ENCODE results near the gene ZNF814. TPM values are rescaled to one million over a fixed set of nuclear protein-coding genes. Genes with fewer than 3 reads are reported as not detected.

The ZNF814 gene
- total RNA-seq, 1 experiment from 2014 or later: 44.3 TPM

- no peak overlapping the region for H3K4me3 ChIP-seq (ENCODE audit: low read depth, low read length, poor library complexity, severe bottlenecking)
- H3K27ac ChIP-seq (ENCODE audit: low read depth, low read length, poor library complexity, severe bottlenecking): no peak overlapping the region
- ChIA-PET CTCF (no interaction called here), POLR2A (ENCODE audit: low non-redundant PET) (no interaction called here)
- BruUV-seq (replicated peaks): no TSS peak
- H3K9me3 ChIP-seq (ENCODE audit: low read depth, low read length, poor library complexity, severe bottlenecking): no peaks in the 10 kb centered on the region
- TF ChIP-seq EZH2 (IDR thresholded peaks at IDR 0.05; ENCODE audit: borderline replicate concordance, low read depth, low read length, poor library complexity, severe bottlenecking) (no peak), CTCF (conservative IDR thresholded peaks at IDR 0.05; ENCODE audit: low read depth, low read length) (no peak)
- DNase-seq (ENCODE audit: low spot score): no peak
- intact Hi-C loops (cut with micrococcal nuclease; ENCODE audit: unreplicated experiment): no loop called here
- no peaks in the 10 kb centered on the region for H3K4me1 ChIP-seq (ENCODE audit: insufficient read depth, low read length, poor library complexity, severe bottlenecking)
- H3K36me3 ChIP-seq (ENCODE audit: insufficient read depth, low read length, poor library complexity, severe bottlenecking): peaks cover 7% of the 10 kb centered on the region
- H3K27me3 ChIP-seq (replicated peaks; ENCODE audit: insufficient read depth, low read depth, low read length, poor library complexity): no peaks in the 10 kb centered on the region
Observed at GRCh38 chr19:57907394-57907793, 18.6 kb upstream of the ZNF814 start.

GRCh38 chr19:57905258-57905657 is 16.4 kb upstream of the ZNF814 start:
- POLR2A ChIA-PET (ENCODE audit: low non-redundant PET): no interaction called here
- intact Hi-C loops (cut with micrococcal nuclease; ENCODE audit: unreplicated experiment): no loop called here

GRCh38 chr19:57903618-57904184 is 14.9 kb upstream of the ZNF814 start:
- ChIA-PET POLR2A (ENCODE audit: low non-redundant PET) (no interaction called here), CTCF (no interaction called here)
- BruUV-seq (replicated peaks): no TSS peak
- Histone ChIP-seq H3K4me1 (ENCODE audit: insufficient read depth, low read length, poor library complexity, severe bottlenecking) (no peaks in the 10 kb centered on the region), H3K9me3 (ENCODE audit: low read depth, low read length, poor library complexity, severe bottlenecking) (no peaks in the 10 kb centered on the region), H3K4me3 (ENCODE audit: low read depth, low read length, poor library complexity, severe bottlenecking) (no peak overlapping the region), H3K27ac (ENCODE audit: low read depth, low read length, poor library complexity, severe bottlenecking) (no peak overlapping the region), H3K27me3 (replicated peaks; ENCODE audit: insufficient read depth, low read depth, low read length, poor library complexity) (no peaks in the 10 kb centered on the region), H3K36me3 (ENCODE audit: insufficient read depth, low read length, poor library complexity, severe bottlenecking) (peaks cover 7% of the 10 kb centered on the region)
- TF ChIP-seq EZH2 (IDR thresholded peaks at IDR 0.05; ENCODE audit: borderline replicate concordance, low read depth, low read length, poor library complexity, severe bottlenecking) (no peak), CTCF (conservative IDR thresholded peaks at IDR 0.05; ENCODE audit: low read depth, low read length) (no peak)
- intact Hi-C loops (cut with micrococcal nuclease; ENCODE audit: unreplicated experiment): loop anchor here (2.0 to 5.0 kb wide), 2 partner anchors 493 to 801 kb away; partner anchors contain the start of gene ZNF17
- DNase-seq (ENCODE audit: low spot score): no peak

More at GRCh38 chr19:57905258-57905657, 16.4 kb upstream of the ZNF814 start:
- CTCF ChIA-PET: no interaction called here
- Histone ChIP-seq H3K4me1 (ENCODE audit: insufficient read depth, low read length, poor library complexity, severe bottlenecking) (no peaks in the 10 kb centered on the region), H3K27ac (ENCODE audit: low read depth, low read length, poor library complexity, severe bottlenecking) (peak overlapping the region; percentile 30), H3K36me3 (ENCODE audit: insufficient read depth, low read length, poor library complexity, severe bottlenecking) (peaks cover 7% of the 10 kb centered on the region), H3K4me3 (ENCODE audit: low read depth, low read length, poor library complexity, severe bottlenecking) (no peak overlapping the region), H3K27me3 (replicated peaks; ENCODE audit: insufficient read depth, low read depth, low read length, poor library complexity) (no peaks in the 10 kb centered on the region), H3K9me3 (ENCODE audit: low read depth, low read length, poor library complexity, severe bottlenecking) (no peaks in the 10 kb centered on the region)
- BruUV-seq (replicated peaks): no TSS peak
- TF ChIP-seq EZH2 (IDR thresholded peaks at IDR 0.05; ENCODE audit: borderline replicate concordance, low read depth, low read length, poor library complexity, severe bottlenecking) (no peak), CTCF (conservative IDR thresholded peaks at IDR 0.05; ENCODE audit: low read depth, low read length) (no peak)
- DNase-seq (ENCODE audit: low spot score): no peak

All from A673 (cell line).